GM21576 (cell line): ENCODE data around the gene GGTLC2.

Experiments used
- ATAC-seq: cut with Tn5 transposase; IDR thresholded peaks from one replicate; pipeline ENCODE4 v1.9.1; 2021; ENCODE audit warnings: mild to moderate bottlenecking, moderate library complexity; ENCODE audit not compliant: unreplicated experiment

Gene GGTLC2

DNA sequence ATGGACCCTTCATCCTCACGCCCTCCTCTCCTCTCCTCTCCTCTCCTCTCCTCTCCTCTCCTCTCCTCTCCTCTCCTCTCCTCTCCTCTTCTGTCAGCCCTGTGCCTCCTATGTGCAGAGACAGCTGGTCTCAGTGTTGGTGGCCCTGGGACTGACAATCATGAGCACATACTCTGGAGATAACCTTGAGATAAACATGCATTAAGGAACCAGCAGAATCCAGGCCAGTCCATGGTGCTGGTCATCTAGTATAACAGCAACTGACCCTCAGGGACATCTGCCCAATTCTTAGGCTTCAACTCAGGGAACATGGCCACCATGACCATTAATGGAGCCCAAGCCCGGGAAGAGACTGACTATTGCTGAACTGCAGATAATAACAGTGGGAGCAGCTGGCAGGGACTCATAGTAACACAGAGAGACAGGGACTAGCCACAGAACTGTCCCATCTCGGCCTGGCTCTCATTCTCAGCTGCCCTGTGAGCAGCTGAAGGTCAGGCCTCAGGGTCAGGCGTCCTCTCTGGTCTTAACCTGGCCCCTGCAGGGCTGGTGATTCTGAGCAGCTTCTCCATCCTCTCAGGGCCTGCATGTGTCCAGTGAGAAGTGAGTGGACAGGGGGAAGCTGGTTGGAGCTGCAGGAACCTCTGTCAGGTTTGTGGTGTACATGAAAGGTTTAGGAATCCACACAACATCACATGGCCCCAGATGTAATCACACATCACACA, 45.4 kb downstream of the GGTLC2 start:
- no peak for ATAC-seq

DNA sequence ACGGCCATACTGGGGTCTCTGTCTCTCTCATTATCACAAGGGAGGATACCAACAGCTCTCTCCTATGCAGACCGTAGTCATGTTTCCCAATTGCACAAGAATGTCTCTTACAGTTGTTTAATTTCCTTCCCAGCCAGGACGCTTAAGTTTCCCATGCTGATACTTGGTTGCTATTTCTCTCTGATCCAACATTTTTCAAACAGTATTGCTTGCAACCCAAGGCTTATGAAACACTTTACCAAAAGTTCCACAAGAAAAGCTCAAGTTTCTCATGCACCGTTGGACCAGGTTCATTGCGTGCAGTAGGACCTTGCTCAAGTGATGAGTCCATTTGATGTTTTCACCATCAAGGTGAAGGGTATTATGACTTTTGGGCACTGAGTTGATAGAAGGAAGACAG, 46.6 kb downstream of the GGTLC2 start:
- no peak for ATAC-seq

DNA sequence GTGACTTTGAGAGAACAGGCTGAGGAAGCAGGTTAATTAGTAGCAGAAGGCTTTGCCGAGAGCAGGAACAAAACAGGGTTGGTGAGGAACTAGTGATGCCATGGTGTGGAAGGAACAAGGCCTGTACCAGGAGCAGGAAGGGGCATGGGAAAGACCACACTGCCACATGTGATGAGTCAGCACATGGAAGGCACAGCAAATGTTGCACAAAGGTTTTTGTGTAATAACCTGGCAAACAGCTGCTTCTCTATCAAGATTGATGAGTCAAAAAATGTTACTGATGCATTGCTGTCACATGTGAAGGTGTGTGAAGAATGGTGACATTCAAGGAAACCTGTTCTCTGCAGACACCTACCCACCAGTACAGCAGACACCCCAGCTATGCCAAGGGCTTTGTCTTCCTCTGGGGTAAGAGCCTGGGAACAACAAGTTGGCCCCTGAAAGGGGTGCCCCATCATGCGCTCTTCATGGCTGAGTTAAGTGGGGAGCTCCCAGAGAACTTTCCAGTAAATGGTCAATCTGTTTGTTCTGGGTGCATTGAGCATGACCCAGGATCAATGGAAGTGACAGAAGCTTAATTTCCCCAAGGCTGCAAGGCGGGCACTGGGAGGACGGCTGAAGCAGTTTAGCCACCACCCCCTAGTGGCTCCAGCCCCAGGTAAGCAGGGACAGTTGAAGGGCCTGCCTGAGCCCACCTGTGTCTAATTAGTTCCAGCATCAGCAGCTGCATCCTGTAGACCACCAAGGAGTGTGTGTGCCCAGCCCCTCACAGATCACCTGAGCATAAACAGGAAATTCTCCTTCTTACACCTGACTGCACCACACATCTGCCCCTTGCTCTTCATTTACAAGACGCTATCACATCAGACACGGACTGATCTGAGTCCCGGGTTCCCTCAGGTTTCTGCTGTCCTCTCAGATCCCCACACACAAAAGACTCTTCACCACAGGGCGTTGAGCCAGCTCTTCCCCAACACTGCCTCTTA, 47.6 kb downstream of the GGTLC2 start:
- ATAC-seq, result no peak

DNA sequence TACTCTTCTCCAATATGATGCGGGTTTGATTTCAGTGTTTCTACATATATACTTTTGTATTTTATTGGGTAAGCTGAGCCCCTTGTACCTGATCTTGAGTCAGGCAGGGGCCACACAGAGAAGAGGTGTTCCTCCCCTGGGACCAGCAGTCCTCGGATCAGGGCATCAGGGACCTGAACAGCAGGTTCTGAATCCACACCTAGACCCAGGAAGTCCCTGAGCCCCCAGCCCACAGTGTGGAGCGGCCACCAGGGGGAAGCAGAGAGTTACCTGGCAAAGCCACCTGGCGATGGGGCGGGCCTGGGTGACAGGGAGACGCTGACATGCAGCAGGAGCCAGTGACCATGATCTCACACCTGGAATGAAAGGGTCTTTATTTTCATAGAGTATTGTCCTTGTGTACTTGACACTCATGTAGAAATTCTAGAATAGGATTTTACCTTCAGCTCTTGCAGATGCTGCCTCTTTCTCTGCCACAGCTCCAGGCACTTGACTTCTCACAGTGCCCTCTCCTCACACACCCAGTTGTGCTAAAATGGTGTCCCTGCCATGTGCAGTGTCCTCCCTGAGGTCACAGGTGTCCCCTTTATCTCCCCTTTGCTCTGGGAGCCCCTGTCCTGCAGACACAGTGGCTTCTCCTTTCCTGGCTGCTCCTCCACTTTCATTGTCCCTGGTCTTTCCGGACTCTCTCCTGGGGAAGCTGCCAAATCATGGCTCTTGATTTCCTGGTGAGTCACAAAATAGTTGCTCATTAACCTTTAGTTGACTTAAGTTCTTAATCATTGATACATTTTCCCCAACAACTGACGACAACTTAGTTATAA, 48.5 kb downstream of the GGTLC2 start:
- ATAC-seq, result no peak

DNA sequence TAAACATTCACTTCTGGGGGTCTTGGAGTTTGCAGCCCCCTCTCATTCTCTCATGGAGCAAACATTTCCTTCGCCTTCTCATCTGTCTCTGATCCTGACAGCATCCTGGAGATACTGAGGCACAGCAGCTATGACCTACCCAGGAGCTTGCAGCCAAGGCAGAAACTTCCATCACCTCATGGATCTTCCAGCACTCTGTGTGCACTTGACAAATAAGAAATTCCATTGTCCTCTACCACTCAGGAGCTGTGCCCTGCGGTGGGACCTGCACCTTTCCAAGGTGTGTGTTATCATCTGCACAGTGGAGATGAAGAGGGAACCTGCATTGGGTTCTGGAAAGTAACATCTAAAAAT, 49.1 kb downstream of the GGTLC2 start:
- no peak for ATAC-seq

DNA sequence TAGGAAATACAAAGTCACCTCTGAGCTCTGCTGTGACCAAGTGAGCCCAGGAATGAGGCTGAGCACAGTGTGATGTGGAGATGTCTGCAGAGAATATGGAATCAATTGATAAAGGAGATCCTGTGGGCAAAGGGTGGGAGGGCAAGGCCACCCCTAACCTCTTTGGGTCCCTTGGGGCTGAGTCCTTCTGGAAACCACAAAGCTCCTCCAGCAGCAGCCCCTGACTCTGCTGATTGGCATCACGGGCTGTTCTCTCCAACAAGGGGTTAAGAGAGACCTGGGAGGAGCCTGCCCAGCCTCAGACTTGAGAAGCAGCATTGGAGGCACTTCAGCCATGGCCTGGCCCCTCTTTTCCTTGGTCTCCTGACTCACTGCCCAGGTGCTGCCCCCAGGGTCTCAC, 49.7 kb downstream of the GGTLC2 start:
- no peak for ATAC-seq

DNA sequence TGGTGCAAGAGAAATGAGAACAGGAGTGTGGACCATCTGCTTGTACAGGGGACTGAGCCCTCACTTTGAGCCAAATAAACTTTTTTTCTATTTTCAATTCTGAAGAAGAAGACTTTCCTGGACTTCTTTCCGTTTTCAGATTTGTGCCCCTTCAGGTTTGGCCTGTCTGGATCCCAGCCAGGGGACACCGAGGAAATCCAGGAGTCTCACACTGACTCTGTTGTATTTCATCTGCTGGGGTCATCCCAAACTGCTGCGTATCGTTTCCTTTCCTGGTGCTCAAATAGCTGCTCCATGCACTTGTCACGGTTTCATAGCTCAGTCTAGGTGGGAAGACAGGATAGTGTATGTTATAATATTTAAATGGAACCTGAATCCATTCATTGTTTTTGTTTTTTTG, 51.7 kb downstream of the GGTLC2 start:
- ATAC-seq, result no peak
